HEK293 (cell line): ENCODE data around the gene SLC1A7.

ENCODE experiments used
- CTCF ChIP-seq: fragments of 450-650 bp; formaldehyde crosslinking; IDR thresholded peaks from 2 replicates; pipeline ENCODE4 v1.5.1; 2016; ENCODE audit warnings: missing biosample characterization, missing genetic modification characterization
- ELK4 ChIP-seq: IDR thresholded peaks from 2 replicates; pipeline ENCODE4 v1.6.1; 2011; ENCODE audit warnings: mild to moderate bottlenecking, low read depth, low read length, borderline replicate concordance
- GLIS1 ChIP-seq: fragments of 450-650 bp; formaldehyde crosslinking; IDR thresholded peaks from 2 replicates; pipeline ENCODE4 v1.5.1; 2016; ENCODE audit warnings: missing biosample characterization, missing genetic modification characterization
- HOXA7 ChIP-seq: sonication (generic); formaldehyde crosslinking; IDR thresholded peaks from 2 replicates; pipeline ENCODE4 v1.8.1; 2022; ENCODE audit warnings: missing genetic modification reagents, borderline replicate concordance
- REST ChIP-seq: fragments of 450-650 bp; formaldehyde crosslinking; IDR thresholded peaks from 2 replicates; pipeline ENCODE4 v1.5.1; 2016; ENCODE audit warnings: missing biosample characterization, missing genetic modification characterization
- ZBTB20 ChIP-seq: fragments of 450-650 bp; formaldehyde crosslinking; IDR thresholded peaks from 2 replicates; pipeline ENCODE4 v1.5.1; 2016; ENCODE audit warnings: missing biosample characterization, missing genetic modification characterization
- ZIC2 ChIP-seq: fragments of 450-650 bp; formaldehyde crosslinking; IDR thresholded peaks from 2 replicates; pipeline ENCODE4 v1.5.1; 2016; ENCODE audit warnings: missing biosample characterization, missing genetic modification characterization
- ZNF140 ChIP-seq: fragments of 450-650 bp; formaldehyde crosslinking; IDR thresholded peaks from 2 replicates; pipeline ENCODE4 v1.5.1; 2016; ENCODE audit warnings: missing biosample characterization, missing genetic modification characterization
- ZNF366 ChIP-seq: fragments of 450-650 bp; formaldehyde crosslinking; conservative IDR thresholded peaks from 2 replicates; pipeline ENCODE4 v1.5.1; 2016; ENCODE audit warnings: missing biosample characterization, missing genetic modification characterization
- ZNF580 ChIP-seq: fragments of 450-650 bp; formaldehyde crosslinking; IDR thresholded peaks from 2 replicates; pipeline ENCODE4 v1.5.1; 2016; ENCODE audit warnings: missing biosample characterization, missing genetic modification characterization

GRCh38 chr1:53154859-53155438 lies 12.5 kb upstream of the SLC1A7 start:
- TF ChIP-seq ZNF140 (tag by site-specific recombination) (no peak), ELK4 (no peak), ZNF580 (tag by site-specific recombination) (no peak), ZBTB20 (tag by site-specific recombination) (no peak), HOXA7 (CRISPR knock-in tag) (no peak), GLIS1 (tag by site-specific recombination) (no peak), CTCF (tag by site-specific recombination) (no peak), REST (tag by site-specific recombination) (no peak), ZIC2 (tag by site-specific recombination) (no peak), ZNF366 (no peak)
